ENCODE measurements around the gene OR52E8.

The OR52E8 gene

DNA sequence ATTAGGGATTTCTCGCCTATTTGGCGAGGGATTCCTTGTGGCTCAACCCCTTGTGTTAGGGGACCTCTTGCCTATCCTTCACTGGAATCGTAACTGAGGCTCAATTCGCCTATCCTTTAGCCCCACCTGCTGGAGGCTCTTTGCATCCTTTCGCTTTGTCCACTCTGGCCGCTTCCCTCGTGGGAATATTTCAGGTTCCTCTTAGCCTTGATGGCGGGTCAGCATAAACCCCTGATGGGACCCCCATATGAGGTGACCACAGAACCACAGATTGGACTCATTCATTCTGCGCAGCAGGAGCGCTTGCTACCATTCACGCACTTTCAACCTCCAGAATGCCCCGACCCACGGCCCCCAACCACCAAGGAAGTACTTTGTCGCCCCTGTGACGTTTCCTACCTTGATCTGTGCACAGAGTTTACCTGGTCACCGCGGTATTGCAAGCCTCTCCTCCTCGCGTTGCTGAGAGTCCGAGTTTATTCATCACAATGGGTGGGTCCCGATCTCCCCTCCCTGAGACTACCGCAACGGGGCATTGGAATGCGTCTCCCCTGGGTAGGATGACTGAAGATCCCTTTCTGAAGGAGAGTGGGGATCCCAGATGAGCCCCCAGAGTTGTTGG lies 48.9 kb downstream of the OR52E8 start, which contains the start of gene OR52N2:
OR52N2 (plus strand) TSS at position 425 of the 622 bp plus-strand sequence. CDS start 11,412 bp downstream, outside the sequence.
- peak; percentile 35 to 47 for DNase-seq (ENCODE audit: low read depth in 1 of 2, low spot score in 1 of 2)

DNA sequence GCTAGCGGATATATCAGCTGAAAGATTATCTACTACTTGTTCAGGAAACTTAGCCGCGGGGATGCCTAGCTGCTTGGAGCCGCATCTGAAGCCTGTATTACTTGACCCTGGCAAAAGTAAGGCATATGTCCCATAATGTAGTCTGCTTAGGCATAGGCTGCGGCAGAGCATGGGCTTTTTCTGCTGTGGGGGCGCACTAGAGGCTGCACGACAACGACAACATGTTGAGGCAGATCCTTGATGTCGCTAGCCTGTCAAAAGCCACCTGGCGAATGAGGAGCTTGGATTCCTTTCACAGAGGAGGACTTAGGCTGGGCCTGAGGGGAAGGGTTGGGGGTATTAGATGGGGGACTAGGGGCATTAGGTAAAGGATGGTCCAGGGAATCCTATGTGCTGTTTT lies 49.9 kb downstream of the OR52E8 start:
- no peak for DNase-seq (ENCODE audit: low read depth in 1 of 2, low spot score in 1 of 2)

Data from stimulated activated CD4-positive, alpha-beta T cell treated with anti-CD3 and anti-CD28 coated beads, Interleukin-15, amount 100 ng/mL, for 1 hour (primary cell).